ENCODE data around the gene CEMP1. TPM values are rescaled to one million over a fixed set of nuclear protein-coding genes. Genes with fewer than 3 reads are reported as not detected.
"Not testable (repeated sequence)": the region's sequence is repeated elsewhere in the genome, so short reads cannot be mapped to it uniquely, and the experiment has no call there.

Gene CEMP1
- total RNA-seq, 1 experiment from 2014 or later: 0.84 TPM

DNA sequence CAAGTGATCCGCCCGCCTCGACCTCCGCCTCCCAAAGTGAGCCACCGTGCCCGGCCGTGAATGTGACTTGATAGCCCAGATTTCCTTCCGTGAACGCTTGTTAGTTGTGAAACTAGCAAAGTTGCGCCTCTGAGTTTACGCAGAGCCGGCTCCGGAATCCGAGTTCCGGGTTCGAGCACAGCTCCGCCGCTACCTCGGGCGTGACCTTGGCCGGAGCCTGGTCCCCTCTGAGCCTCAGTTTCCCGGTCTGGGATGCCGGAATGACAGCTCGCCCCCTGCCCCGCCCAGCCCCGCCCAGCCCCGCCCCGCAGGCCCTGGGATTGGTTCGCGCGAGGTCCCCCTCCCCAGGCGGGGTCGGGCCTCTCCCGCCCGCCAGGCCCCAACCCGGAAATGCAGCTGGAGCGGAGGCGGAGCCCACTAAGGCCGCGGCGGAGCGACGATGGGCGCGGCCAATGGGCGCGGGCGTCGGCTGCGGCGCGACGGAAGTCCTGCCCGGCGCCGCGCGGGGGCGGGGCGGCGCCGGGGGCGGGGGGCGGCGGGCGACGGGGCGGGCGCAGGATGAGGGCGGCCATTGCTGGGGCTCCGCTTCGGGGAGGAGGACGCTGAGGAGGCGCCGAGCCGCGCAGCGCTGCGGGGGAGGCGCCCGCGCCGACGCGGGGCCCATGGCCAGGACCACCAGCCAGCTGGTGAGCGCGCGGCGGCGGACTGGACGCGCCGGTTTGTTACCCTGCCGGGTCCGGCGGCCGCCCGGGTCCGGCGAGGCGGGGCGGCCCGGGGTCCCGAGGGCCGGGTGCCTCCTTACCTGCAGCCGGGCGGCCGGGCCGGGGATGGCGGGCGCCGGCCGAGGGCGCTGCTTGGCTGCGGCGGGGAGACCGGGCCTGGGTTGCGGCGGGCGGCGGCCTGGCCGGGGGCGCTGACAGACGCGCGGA is 6.5 kb upstream of the CEMP1 start, which contains the start of gene PDPK1:
PDPK1 (plus strand) TSS at position 571 of the 929 bp plus-strand sequence; CDS start at position 663, 92 bp downstream.
- peak; percentile 94 for DNase-seq (ENCODE audit: low spot score)

DNA sequence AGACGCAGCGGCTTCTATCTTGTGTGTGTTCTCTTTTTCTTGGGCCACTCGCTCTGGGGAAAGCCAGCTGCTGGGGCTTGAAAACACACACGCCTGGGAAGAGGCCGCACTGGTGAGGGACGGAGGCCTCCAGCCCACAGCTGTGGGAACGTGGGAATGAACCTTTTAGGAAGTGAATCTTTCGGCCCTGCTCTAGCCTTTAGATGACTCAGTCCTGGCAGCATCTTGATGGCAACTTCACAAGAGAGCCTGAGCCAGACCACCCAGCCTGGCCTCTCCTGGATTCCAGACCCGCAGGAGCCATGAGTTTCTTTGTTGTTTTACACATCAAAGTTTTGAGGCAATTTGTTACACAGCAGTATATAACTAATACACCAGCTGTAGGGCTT is 4.4 kb upstream of the CEMP1 start:
- DNase-seq (ENCODE audit: low spot score): peak; percentile 0

DNA sequence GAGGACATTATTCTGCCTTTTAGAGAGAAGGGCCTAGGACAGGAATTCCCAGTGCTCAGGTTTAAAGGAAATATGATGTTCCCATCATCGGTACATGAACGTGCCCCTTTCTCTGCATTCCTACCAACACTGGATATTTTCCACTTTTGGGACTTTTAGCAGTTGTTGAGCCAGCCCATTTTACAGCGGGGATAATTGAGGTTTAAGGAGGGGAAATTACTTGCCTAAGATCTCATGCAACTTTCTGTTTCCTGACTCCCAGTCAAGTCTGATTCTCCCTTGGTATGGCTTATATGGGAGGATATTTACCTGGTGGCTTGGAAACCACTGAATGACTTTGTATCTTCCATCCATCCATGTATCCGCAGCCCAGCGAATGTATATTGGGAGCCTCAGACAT is 3.1 kb upstream of the CEMP1 start:
- not testable (repeated sequence) for DNase-seq (ENCODE audit: low spot score)

DNA sequence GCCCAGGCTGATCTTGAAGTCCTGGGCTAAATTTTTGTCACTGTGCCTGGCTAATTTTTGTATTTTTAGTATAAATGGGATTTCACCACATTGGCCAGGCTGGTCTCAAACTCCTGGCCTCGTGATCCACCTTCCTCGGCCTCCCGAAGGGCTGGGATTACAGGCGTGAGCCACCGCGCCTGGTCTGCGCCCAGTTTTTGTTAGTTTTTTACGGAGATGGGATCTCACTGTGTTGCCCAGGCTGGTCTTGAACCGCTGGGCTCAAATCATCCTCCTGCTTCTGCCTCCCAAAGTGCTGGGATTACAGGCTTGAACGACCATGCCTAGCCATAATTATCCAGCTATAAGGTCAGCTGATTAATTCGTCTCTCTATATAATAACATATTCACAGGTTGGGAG is 2.7 kb upstream of the CEMP1 start:
- DNase-seq (ENCODE audit: low spot score): no peak

DNA sequence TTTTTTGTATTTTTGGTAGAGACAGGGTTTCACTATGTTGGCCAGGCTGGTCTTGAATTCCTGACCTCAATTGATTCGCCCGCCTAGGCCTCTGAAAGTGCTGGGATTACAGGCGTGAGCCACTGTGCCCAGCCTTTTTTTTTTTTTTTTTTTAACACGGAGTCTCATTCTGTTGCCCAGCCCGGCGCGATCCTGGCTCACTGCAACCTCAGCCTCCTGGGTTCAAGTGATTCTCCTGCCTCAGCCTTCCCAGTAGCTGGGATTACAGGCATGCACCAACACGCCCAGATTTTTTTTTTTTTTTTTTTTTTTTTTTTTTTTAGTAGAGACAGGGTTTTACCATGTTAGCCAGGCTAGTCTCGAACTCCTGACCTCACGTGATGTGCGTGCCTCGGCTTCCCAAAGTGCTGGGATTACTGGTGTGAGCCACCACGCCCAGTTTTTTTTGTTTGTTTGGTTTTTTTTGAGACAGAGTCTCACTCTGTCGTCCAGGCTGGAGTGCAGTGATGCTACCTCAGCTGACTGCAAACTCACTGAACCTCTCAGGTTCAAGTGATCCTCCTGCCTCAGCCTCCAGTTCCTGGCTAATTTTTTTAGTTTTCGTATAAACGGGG is 2.0 kb upstream of the CEMP1 start:
- DNase-seq (ENCODE audit: low spot score): peak; percentile 0

DNA sequence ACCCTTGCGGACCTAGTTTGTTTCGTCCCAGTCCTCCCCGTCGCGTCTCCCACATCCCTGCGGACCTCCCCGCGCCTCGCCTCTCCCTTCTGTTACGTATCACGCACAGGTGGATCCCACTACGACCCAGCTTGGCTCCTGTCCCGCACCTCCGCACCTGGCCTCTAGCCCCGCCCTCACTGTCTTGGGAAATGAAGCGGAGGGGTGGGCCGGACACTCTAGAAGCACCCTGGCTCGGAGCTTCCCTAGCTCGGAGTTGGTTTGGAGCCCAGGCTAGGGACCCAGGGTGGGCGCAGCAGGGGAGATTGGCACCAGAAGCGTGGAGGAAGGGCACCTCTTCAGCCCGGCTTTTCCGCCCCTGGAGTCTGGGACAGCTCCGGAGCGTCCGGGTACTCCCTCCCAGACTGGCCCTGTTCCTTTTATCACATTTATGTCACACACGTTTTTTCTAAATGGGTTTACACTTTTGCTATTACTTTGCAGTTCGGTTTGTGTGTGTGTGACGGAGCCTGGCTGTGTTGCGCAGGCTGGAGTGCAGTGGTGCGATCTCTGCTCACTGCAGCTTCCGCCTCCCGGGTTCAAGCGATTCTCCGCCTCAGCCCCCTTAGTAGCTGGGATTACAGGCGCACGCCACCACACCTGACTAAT is 1.4 kb upstream of the CEMP1 start:
- peak; percentile 79 for DNase-seq (ENCODE audit: low spot score)

DNA sequence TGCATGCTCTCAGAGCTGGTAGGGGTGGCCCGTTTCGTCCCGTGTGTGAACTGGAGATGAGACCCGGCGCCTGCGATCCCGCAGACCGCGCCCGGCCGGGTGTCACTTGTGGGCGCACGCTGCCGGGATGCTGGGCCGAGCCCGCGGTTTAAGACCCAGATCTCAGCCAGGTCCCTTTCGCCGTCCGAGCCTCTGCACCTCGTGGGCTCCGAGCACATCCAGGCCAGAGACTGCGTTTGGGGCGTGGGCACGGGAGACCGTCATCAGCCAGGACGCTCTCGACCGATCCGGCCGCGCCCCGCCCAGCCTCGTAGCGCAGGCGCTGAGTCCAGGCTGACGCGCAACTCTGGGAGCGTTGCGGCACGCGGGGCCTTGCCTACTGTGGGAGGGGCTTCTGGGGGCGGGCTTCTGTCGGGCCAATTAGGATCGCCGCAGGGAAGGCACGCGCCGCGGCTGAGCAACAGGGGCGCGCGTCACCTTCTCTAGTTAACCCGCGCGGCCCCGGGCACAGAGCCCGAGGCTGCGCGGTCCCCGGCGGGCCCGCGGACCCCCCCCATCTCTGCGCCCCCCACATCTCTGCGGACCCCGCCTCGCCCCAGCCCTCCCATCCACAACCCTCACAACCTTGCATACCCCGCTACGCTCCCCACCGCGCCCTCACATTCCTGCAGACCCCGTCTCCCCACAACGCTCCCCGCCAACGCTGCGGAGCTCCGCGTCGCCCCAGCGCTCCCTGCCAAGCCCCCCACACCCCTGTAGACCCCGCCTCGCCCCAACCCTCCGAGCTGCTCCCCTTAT is 687 bp upstream of the CEMP1 start:
- peak; percentile 95 for DNase-seq (ENCODE audit: low spot score)

DNA sequence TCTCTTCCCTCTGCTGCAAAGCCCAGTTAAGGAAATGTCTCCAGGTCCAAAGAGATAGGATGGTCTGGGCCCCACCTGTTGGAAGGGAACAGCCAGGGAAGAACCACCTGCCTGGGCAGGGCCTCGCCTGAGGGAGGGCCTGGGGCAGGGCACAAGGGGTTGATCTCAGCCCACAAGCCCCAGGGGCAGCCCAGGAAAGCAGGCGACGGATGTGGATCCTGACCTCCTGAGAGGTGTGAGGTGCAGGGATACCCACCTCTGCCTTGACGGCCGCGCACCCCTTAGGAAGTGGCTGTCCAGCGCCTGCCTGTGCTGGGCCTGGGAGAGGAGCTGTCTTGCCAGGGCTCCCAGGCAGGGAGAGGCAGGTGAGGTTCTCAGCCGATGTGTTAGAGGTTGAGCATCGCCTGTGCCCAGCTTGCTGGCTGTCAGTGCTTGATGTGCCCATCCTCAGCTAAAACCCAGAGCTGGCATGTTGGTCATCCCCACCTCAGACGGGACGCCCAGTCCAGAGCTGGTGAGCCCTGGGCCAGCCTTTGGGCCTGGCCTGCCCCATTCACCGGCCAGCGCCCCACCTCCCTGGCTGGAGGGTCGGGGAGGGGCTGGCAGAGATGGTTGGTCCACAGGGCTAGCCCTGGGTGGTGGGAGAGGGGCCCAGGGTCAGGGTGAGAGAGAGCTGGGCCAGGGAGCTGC is 434 bp downstream of the CEMP1 start:
- no peak for DNase-seq (ENCODE audit: low spot score)

DNA sequence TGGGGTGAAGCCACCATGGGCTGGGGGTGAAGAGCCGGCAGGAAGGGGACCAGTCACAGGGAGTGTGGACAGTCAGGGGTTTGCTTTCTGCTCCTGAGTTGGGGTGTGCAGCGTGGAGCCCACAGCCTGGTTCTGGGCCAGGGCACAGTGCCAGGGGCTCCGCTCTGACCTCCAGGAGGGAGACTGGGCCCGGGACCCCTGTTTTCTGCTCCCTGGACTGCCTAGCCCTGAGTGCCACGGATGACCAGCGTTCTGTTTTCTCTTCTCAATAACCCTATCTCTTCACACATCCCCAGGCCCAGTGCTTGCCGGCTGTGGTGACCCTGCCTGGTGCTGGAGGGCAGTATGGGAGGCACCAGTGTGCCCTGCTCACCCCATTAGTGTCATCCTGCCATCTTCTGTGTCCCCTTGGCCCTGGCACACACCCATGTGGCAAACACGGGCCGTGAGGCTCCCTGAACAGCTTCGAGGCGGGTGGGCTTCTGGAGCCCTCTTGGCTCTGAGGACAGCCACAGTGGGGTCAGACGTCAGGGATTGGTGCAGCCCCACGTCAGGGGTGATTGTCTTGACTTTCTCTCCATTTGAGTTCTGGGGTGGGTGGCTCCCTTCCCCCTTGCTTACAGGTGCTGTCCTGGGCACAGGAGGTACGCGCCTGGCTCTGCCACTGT is 1.1 kb downstream of the CEMP1 start:
- DNase-seq (ENCODE audit: low spot score): no peak

DNA sequence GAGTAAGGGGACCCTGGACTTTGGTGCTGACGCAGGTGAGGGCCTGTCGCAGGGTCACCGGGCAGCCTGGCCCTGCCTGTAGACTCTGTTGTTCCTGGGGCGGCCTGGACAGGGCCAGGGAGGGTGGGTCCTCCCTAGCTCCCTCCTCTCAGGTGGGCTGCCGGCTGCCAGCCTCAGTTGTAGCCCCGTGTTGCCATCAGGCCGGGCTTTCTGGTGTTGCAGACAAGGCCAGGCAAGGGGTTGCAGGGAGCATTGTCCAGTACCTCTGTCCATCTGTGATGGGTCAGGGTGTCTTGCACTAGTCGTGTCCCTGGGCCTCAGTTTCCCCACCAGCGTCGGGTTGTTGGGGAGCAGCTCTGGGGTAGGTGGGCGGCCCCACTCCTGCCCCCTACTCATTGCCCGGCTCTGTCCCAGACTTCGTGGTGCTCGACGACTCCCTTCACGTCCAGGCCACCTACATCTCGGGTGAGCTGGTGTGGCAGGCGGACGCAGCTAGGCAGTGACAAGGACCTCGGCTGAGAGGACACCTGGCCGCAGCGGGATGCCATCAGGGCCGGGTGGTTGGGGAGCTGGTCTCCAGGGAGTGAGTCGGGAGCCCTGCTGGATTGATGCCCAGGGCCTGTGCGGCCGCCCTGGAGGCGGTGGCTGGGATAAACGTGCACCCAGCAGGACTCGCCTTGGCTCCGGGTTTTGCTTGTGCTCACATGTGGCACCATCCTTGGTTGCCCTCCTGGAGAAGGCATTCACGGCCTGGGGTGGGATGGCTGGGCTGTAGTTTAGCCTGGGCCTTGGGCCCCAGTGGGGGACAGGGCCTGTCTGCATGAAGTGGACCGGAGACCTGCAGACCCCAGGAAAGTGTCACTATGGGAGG is 1.9 kb downstream of the CEMP1 start:
- DNase-seq (ENCODE audit: low spot score): no peak

DNA sequence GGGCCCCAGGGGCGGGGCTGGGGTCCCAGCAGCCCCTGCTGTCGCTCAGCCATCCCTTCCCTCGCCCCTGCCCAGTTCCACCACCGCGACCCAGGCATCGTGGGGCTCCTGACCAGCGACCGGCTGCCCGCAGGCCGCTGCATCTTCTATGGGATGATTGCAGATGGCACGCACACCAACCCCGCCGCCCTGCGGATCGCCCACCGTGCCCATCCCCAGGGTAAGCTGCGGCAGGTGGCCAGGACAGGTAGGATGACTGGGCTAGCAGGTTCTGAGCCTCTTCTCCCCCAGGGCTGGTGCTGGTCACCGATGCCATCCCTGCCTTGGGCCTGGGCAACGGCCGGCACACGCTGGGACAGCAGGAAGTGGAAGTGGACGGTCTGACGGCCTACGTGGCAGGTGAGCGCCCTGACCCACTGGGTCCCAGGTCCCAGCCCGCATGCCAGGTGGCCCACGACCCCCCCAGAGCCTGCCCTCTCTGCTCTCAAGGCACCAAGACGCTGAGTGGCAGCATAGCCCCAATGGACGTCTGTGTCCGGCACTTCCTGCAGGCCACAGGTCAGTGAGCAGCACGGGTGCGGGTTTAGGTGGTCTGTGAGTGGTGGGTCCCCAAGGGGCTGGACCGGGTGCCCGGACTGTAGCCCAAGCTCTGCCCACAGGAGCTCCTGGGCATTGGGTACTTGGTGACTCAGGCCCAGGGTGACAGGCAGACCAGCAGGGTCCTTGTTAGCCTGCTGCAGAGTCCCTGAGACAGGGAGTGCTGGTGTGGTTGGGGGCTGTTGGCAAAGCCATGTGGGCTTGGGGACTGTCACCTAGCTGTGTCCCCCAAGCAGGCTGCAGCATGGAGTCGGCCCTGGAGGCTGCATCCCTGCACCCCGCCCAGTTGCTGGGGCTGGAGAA is 2.8 kb downstream of the CEMP1 start:
- DNase-seq (ENCODE audit: low spot score): no peak

DNA sequence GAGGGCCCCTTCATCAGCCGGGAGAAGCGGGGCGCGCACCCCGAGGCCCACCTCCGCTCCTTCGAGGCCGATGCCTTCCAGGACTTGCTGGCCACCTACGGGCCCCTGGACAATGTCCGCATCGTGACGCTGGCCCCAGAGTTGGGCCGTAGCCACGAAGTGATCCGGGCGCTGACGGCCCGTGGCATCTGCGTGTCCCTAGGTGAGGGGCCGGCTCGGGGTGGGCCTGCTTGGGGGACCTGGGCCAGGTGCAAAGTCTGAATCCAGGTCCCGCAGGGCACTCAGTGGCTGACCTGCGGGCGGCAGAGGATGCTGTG is 3.5 kb downstream of the CEMP1 start:
- DNase-seq (ENCODE audit: low spot score): no peak

DNA sequence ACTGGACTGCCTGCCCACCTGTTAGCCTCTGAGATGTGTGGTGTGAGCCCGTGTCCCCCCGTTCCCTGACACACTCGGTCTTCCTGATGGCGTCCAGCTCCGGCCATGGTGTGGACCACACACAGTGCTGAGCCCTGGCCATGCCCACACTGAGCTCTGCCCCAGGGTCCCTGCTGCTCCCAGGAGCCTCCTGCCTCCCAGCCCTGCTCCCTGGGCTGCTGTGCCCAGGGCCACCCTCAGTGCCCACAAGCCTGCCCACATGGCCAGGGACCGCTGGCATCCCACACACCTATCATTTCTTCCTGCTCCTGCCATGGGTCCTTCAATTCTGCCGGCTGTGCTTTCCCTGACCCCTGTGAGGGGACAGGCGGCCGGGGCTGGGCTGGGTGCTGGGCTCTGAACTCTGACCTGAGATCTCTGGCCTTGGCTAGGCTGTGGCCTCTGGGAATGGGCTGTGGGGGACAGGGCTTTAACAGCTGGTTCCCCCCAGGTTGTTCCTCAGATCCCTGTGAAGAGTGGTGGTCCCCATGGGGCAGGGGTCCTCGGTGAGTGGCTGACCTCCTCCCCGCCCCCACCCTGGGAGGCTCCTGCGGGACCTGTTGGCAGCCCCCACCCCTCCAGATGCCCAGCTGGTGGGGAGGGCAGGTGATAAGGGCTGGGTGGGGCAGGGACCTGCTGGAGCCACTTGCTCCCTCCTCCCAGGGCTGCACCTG is 4.0 kb downstream of the CEMP1 start:
- DNase-seq (ENCODE audit: low spot score): no peak

DNA sequence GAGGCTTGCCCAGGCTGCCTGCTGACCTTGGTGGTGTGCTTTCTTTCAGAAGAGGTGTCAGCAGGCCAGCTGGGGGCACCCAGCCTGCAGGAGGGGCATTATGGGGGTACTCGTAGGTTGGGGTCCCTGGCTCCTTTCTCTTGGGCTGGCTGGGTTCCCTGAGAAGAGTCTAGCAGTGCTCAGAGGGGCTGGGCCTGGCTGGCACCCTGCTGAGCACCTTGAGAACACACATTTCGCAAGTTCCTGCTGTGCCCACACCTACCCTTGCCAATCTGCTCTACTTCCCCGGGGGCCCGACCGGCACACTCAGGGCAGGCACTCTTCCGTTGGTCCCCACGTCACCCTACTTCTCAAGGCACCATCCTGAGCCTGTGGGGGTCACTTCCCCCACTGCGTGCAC is 5.1 kb downstream of the CEMP1 start:
- DNase-seq (ENCODE audit: low spot score): no peak

DNA sequence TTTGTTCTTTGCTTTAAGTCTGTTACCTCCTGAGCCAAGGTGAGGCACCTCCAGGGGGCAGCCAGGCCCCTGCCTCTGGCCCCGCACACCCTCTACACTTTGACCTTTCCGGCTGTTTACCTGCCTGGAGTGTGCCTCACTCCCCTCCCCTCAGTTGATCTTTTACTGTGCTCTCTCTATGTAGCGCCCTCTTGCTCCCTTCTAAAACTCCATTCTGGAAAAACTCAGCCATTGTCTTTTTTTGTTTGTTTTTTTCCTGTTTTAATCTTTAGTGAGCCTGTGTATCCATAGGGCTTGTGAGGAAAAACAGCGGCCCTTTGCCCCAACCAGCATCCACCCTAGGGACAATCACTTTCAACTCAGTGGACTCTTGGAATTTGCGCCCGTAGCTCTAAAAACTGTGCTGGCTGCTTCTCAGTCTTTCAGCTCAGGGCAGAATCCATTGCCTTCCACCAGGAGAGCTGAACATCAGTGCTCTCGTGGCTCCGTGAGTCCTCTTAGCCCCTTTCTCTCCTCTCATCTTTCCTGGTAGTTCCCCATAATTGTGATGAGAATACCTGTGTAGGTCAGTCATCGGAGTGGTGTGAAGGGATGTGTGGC is 6.8 kb downstream of the CEMP1 start:
- no peak for DNase-seq (ENCODE audit: low spot score)

DNA sequence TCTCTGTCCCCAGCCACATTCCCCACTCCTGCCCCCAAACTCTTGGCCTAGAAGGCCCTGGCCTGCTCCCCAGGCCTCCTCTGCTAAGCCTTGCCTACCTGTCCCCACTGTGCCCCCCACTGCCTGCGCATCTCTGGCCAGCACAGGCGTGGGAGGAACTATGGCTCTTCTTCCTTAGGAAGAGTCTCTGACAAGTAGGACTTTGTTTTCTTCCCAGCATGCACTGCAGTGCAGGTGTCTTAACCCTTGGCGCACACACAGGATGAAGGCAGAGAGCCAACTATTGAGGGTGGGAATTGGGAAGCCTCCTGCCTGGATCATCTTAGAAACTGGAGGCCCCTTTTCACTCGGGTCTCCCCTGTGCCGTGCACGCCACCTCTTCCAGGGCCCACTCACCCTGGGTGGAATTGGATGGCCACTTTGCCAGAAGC is 7.4 kb downstream of the CEMP1 start:
- no peak for DNase-seq (ENCODE audit: low spot score)

DNA sequence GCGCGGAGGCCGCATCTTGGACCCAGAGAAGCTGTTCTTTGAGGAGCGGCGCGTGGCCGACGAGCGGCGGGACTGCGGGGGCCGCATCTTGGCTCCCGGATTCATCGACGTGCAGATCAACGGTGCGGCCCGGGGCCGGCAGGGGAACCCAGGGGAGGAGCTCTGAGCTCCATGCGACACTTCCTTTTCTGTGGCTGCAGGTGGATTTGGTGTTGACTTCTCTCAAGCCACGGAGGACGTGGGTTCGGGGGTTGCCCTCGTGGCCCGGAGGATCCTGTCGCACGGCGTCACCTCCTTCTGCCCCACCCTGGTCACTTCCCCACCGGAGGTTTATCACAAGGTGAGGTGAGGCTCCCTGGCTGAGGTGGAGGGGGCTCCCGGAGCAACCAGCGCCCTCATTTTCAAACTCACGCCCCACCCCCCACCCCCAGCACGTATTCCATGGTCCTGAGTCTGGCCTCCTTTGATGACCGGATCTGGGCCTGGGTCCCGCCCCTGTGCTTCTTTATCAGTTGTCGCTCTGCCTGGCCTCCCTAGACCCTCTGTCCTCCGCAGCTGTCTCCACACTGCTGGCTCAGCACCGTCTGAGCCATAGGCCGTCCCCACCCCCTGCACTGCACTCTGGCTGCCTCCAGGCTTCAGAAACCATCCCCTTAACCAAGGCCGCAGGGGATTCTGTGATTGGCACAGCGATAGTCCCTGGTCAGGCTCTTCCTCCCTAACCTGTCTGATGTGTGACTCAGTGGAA is 10.2 kb downstream of the CEMP1 start:
- no peak for DNase-seq (ENCODE audit: low spot score)
